Omental fat pad (tissue), 4 donors: Measurements from ENCODE around the gene CEP135. TPM values are rescaled to one million over a fixed set of nuclear protein-coding genes. Genes with fewer than 3 reads are reported as not detected.

Source experiments
- ATAC-seq: fragments of 150-250 bp; one replicate; pipeline ENCODE4 v1.9.1; 2016; ENCODE audit warnings: mild to moderate bottlenecking, moderate library complexity; ENCODE audit not compliant: low FRiP score
- DNase-seq: peaks from one replicate; pipeline ENCODE4 v3.0.0-alpha.2; 2019; ENCODE audit warnings: low spot score
- total RNA-seq, 4 donors: library from RNA; depleted of rRNA; stranded (reverse); fragments of >200 nt; gene quantifications; one replicate each; pipeline ENCODE4 v1.1.0, GENCODE V29; 2016
- TF ChIP-seq, protein P1 (sequence below), 3 donors: fragments of 450-650 bp; IDR thresholded peaks; one replicate each; pipeline ENCODE4 v1.5.1; 2016 to 2017; ENCODE audit warnings: antibody characterized with exemption in 3 of 3, mild to moderate bottlenecking in 3 of 3, moderate library complexity in 2 of 3

The CEP135 gene
- total RNA-seq, 4 donors from 2014 or later: 5.1 to 12.9 (median 8.1) TPM

DNA sequence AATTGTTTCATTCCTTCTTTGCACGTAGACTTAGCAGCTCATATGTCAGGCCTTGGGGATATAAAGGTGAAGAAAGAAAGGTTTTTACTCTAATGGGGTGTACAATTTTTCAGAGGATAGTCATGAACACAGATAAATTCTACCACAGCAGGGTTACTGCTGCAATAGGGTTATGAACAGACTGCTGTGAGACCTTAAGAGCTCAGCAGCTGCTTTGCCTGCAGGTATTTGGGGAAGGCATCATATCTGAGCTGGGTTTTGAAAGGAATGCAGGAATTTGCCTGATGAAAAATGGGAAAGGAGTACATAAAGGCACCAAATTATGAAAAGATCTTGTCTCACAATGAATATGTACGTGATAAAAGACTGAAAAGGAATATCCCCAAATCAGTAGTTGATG, 128.9 kb downstream of the CEP135 start:
- TF ChIP-seq, protein P1, sequence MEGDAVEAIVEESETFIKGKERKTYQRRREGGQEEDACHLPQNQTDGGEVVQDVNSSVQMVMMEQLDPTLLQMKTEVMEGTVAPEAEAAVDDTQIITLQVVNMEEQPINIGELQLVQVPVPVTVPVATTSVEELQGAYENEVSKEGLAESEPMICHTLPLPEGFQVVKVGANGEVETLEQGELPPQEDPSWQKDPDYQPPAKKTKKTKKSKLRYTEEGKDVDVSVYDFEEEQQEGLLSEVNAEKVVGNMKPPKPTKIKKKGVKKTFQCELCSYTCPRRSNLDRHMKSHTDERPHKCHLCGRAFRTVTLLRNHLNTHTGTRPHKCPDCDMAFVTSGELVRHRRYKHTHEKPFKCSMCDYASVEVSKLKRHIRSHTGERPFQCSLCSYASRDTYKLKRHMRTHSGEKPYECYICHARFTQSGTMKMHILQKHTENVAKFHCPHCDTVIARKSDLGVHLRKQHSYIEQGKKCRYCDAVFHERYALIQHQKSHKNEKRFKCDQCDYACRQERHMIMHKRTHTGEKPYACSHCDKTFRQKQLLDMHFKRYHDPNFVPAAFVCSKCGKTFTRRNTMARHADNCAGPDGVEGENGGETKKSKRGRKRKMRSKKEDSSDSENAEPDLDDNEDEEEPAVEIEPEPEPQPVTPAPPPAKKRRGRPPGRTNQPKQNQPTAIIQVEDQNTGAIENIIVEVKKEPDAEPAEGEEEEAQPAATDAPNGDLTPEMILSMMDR (IDR thresholded peaks at IDR 0.05): no peak
- ATAC-seq: no peak

DNA sequence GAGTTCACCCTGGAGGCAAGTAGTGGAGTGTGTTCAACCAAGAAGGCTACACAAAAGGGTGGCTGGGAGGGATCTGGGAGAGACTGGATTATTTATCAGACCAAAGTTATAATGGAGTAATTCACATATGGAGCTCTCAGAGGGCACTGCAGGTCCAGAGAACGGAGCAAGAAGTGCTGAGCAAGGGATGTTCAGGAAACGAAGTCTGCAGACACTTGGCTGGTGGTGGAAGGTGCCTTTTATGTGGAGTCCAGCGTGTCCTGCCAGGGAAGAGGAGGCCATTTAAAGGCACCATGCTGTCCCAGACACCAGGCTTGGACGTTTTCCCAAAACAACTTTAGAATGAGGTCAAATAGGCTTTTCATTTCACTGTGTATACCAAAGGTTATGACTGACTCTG, 130.1 kb downstream of the CEP135 start:
- TF ChIP-seq, protein P1 (IDR thresholded peaks at IDR 0.05): no peak
- no peak for DNase-seq
- ATAC-seq: no peak

More for the DNA sequence above, 128.9 kb downstream of the CEP135 start:
- DNase-seq: no peak

DNA sequence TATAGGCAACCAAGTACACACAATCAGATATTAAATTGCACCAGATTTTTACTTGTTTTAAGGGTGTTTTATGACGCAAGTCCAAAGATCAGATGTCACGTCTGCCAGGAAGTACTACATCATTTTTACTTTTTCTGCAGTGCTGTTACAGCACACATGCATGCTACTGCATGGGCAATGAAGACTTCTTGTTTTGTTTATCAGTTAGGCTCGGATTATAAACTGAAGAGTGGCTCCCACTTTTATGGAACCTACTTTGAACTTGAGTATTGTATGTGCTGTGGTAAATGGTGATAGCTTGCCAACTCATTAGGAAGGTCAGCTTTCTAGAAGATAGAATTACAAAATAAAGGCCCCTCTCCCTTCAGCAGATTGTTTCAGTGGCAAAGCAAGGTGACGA, 131.6 kb downstream of the CEP135 start:
- ATAC-seq: no peak
- TF ChIP-seq, protein P1 (IDR thresholded peaks at IDR 0.05): no peak
- no peak for DNase-seq

DNA sequence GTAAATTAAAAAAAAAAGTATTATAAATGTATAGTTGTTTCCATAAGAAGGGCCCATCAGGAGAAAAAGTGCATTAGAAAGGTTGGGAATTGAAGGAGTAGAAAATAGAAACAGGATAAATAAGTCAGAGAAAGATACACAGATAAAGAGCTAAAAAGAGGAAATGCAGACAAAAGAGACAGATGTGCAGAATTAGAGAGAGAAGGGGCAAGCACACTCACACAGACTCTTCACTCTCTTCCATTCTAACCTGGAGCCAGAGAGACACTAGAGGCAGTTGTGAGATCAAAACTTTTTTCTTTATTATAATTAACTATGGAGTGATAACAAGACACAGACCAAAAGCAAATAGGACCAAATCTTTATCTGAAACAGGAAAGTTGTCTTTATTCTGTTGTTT, 134.1 kb downstream of the CEP135 start:
- TF ChIP-seq, protein P1 (IDR thresholded peaks at IDR 0.05): no peak
- DNase-seq: no peak
- ATAC-seq: no peak

Other genes with a start within 250 kb of the CEP135 start
- not detected for gene EXOC1L, start 129.2 kb upstream of the CEP135 start, total RNA-seq
- gene EXOC1, start 95.3 kb upstream of the CEP135 start, total RNA-seq: 10 to 100 TPM; 30.7 to 55.3 (median 36.9) TPM